Activated B cell treated with CpG ODN at 0.5 μM for 24 hours (primary cell): ENCODE data around the gene ANXA4. TPM values are rescaled to one million over a fixed set of nuclear protein-coding genes. Genes with fewer than 3 reads are reported as not detected.
"Not testable (repeated sequence)": the region's sequence is repeated elsewhere in the genome, so short reads cannot be mapped to it uniquely, and the experiment has no call there.

Source experiments
- ATAC-seq: fragments of 200-7000 bp; cut with Tn5 transposase; one replicate; pipeline ENCODE4 v1.10.0; 2021; ENCODE audit warnings: low read depth, mild to moderate bottlenecking, moderate library complexity
- CTCF ChIA-PET: fragments of 350-600 bp; sonication (Branson Sonifier 250); formaldehyde crosslinking; loops from one replicate; lab custom pipeline; 2021; ENCODE audit warnings: antibody characterized with exemption; lab: Charles Lee
- POLR2A ChIA-PET: fragments of 350-600 bp; sonication (Branson Sonifier 250); formaldehyde crosslinking; loops from one replicate; lab custom pipeline; 2021; ENCODE audit warnings: antibody characterized with exemption; lab: Charles Lee
- DNase-seq: peaks from one replicate; pipeline ENCODE4 v3.0.0; 2022
- H3K27ac Mint-ChIP-seq: one replicate; pipeline ENCODE4 v1.8.0; 2020; ENCODE audit warnings: mixed read lengths
- H3K27me3 Mint-ChIP-seq: one replicate; pipeline ENCODE4 v1.8.0; 2021; ENCODE audit warnings: mixed read lengths
- H3K36me3 Mint-ChIP-seq: one replicate; pipeline ENCODE4 v1.8.0; 2021; ENCODE audit warnings: low read depth, mixed read lengths
- H3K4me1 Mint-ChIP-seq: one replicate; pipeline ENCODE4 v1.8.0; 2021; ENCODE audit warnings: mixed read lengths
- H3K4me3 Mint-ChIP-seq: one replicate; pipeline ENCODE4 v1.8.0; 2020; ENCODE audit warnings: mild to moderate bottlenecking, mixed read lengths
- H3K9me3 Mint-ChIP-seq: one replicate; pipeline ENCODE4 v1.8.0; 2020; ENCODE audit warnings: mixed read lengths
- intact Hi-C: fragments of 100-400 bp; cut with micrococcal nuclease; formaldehyde crosslinking; loops from one replicate; pipeline ENCODE4 v1.15.1; 2024
- total RNA-seq: library from RNA; stranded (reverse); gene quantifications from 2 replicates; pipeline ENCODE4 v1.2.3, GENCODE V29; 2022
- TF ChIP-seq, protein P1 (sequence below): fragments of 200-600 bp; IDR thresholded peaks from one replicate; pipeline ENCODE4 v1.8.0; 2022; ENCODE audit warnings: antibody characterized with exemption, mild to moderate bottlenecking

The ANXA4 gene
- total RNA-seq, 1 donor from 2014 or later = 32.0 TPM

DNA sequence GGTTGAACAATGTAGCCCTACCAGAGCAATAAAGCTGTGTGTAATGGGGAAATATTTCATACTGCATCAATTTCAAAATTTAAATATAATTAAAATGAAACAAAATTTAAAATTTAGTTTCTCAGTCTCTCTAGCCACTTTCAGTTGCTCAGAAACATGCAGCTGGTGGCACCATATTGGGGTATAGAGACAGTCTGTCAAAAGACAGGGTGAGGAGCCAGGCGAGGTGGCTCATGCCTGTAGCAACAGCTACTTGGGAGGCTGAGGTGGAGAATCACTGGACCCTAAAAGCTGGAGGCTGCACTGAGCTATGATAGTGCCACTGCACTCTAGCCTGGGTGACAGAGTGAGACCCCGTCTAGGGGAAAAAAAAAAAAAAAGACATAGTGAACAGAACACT lies 20.1 kb downstream of the ANXA4 start:
- POLR2A ChIA-PET = interaction anchor here (0.5 to 1.4 kb wide), 3 partner anchors 14 to 53 kb away, joined by 3 to 8 read pairs (median 8); no protein-coding TSS in a partner anchor
- TF ChIP-seq, protein P1, sequence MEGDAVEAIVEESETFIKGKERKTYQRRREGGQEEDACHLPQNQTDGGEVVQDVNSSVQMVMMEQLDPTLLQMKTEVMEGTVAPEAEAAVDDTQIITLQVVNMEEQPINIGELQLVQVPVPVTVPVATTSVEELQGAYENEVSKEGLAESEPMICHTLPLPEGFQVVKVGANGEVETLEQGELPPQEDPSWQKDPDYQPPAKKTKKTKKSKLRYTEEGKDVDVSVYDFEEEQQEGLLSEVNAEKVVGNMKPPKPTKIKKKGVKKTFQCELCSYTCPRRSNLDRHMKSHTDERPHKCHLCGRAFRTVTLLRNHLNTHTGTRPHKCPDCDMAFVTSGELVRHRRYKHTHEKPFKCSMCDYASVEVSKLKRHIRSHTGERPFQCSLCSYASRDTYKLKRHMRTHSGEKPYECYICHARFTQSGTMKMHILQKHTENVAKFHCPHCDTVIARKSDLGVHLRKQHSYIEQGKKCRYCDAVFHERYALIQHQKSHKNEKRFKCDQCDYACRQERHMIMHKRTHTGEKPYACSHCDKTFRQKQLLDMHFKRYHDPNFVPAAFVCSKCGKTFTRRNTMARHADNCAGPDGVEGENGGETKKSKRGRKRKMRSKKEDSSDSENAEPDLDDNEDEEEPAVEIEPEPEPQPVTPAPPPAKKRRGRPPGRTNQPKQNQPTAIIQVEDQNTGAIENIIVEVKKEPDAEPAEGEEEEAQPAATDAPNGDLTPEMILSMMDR = no peak
- H3K4me3 Mint-ChIP-seq = no peak overlapping the region
- H3K4me1 Mint-ChIP-seq = peaks cover 41% of the 10 kb centered on the region
- CTCF ChIA-PET = interaction anchor here (0.7 to 1.2 kb wide), 3 partner anchors 30 to 53 kb away, joined by 3 to 5 read pairs (median 4); no protein-coding TSS in a partner anchor
- no peaks in the 10 kb centered on the region for H3K9me3 Mint-ChIP-seq
- DNase-seq (no peak), ATAC-seq (no peak)
- H3K27me3 Mint-ChIP-seq = no peaks in the 10 kb centered on the region
- intact Hi-C loops = no loop called here
- H3K27ac Mint-ChIP-seq = no peak overlapping the region
- peaks cover 7% of the 10 kb centered on the region for H3K36me3 Mint-ChIP-seq

DNA sequence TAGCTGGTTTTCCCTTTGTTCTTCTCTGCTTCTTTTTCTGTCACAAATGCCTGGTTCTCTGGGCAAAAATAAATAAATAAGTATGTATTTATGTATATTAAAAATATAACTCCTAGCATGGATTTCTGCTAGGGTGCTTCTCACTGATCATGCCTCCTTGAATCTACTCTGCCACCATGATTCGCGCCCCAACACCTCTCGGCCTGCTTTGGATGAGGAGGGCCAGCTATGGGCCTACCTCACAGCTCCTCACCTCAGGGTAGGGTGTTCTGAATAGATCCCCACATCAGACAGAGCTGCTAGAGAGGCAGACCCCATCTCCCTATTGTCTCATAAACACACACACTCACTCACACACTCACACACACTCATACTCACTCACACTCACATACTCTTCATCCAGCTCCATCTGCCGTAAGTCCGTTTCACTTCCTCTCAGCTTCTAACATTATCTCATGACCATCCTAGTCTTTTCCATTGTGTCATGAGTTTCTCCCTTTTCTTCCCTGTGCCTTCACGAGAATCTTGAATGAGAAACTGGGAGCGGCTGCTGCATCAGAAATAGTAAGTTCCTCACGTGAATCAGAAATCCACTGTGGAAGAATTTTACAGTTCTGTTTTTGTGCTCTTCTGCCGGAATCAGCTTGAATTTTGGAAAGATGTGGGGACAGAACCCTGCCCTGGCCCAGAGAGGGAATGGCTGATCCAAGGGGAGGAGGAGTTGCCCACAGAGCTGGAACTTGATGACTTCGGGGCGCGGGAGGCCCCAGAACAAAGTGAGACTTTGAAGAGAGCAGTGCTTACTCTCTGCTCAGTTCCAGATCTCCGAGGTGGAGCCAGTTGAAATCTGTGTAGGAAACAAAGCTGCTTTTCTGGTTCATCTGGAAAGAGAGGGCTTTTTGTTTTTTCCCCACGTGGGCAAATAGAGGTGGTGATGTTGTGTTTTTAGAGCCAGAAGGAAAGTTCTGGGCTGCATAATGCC lies 20.9 kb downstream of the ANXA4 start:
- TF ChIP-seq, protein P1 = no peak
- CTCF ChIA-PET = interaction anchor here (1.2 kb wide), 2 partner anchors 38 to 53 kb away, joined by 3 to 5 read pairs; no protein-coding TSS in a partner anchor
- H3K36me3 Mint-ChIP-seq = peaks cover 7% of the 10 kb centered on the region
- DNase-seq (no peak), ATAC-seq (peak; percentile 52)
- no peak overlapping the region for H3K27ac Mint-ChIP-seq
- H3K27me3 Mint-ChIP-seq = no peaks in the 10 kb centered on the region
- no peak overlapping the region for H3K4me3 Mint-ChIP-seq
- H3K9me3 Mint-ChIP-seq = no peaks in the 10 kb centered on the region
- POLR2A ChIA-PET = interaction anchor here (0.7 to 1.4 kb wide), 3 partner anchors 13 to 29 kb away, joined by 3 to 8 read pairs (median 3); no protein-coding TSS in a partner anchor
- H3K4me1 Mint-ChIP-seq = peaks cover 44% of the 10 kb centered on the region
- intact Hi-C loops = no loop called here

DNA sequence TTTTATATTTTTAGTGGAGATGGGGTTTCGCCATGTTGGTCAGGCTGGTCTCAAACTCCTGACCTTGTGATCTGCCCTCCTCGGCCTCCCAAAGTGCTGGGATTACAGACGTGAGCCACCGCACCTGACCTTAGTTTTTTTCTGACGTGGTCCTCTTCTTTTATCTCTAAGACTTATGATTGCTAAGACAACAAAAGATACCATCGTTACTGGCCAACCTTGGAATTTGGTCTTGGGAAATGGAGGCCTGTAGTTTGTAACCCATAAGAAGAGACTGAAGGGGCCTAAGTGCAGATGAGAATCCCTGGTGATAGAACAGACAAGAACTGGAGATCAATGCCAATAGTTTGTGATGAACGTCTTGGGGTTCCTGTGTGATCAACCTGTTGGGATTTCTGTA lies 21.9 kb downstream of the ANXA4 start:
- H3K36me3 Mint-ChIP-seq, H3K27ac Mint-ChIP-seq, H3K4me3 Mint-ChIP-seq, CTCF ChIA-PET, ATAC-seq, H3K27me3 Mint-ChIP-seq, POLR2A ChIA-PET, H3K9me3 Mint-ChIP-seq, DNase-seq: not testable (repeated sequence)
- intact Hi-C loops = loop anchor here (1.0 kb wide), 1 partner anchor 11 kb away; no protein-coding TSS in a partner anchor
- H3K4me1 Mint-ChIP-seq = peaks cover 48% of the 10 kb centered on the region

DNA sequence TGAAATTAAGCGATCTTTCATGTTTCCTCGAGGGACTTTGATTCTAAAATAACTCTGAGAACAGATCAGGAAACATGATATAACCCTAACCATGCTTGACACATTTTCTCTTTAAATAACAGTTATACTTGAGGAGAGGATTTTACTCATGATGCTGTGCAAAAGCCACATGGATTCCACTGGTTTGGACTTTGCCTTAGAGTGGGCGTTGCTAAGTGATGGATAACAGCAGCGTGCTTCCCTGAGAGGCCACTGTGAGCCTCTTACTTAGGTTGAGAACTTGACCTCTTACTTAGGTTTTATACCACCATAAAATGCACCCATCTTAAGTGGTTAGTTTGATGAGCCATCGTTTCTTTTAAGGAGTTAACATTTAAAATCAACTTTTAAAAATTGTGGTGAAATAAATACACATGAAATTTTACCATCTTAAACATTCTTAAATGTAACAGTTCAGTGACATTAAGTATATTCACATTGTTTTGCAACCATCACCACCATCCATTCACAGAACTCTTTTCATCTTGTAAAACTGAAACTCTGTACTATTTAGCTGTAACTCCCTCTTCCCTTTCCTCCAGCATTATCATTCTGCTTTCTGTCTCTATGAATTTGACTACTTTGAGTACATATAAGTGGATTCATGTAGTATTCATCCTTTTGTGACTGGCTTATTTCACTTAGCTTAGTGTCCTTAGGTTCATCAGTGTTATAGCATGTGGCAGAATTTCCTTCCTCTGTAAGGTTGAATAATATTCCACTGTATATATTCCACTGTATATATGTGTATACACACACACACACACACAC lies 22.6 kb downstream of the ANXA4 start:
- POLR2A ChIA-PET = no interaction called here
- ATAC-seq (no peak), DNase-seq (no peak)
- intact Hi-C loops = loop anchor here (1.0 to 5.0 kb wide), 2 partner anchors 11 to 38 kb away; no protein-coding TSS in a partner anchor
- no peaks in the 10 kb centered on the region for H3K9me3 Mint-ChIP-seq
- no peak overlapping the region for H3K27ac Mint-ChIP-seq
- peaks cover 3% of the 10 kb centered on the region for H3K36me3 Mint-ChIP-seq
- no peak overlapping the region for H3K4me3 Mint-ChIP-seq
- CTCF ChIA-PET = interaction anchor here (0.9 kb wide), 1 partner anchor 9 kb away, joined by 4 read pairs; no protein-coding TSS in a partner anchor
- H3K4me1 Mint-ChIP-seq = peaks cover 52% of the 10 kb centered on the region
- H3K27me3 Mint-ChIP-seq = no peaks in the 10 kb centered on the region
- TF ChIP-seq, protein P1 = no peak

DNA sequence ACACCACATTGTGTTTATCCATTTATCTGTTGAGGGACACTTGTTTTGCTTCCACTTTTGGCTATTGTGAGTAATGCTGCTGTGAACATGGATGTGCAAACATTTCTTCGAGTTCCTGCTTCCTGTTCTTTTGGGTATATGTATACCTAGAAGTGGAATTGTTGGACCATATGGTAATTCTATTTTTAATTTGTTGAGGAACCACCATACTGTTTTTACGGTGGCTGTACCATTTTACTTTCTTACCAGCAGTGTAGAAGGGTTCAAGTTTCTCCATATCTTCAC lies 23.1 kb downstream of the ANXA4 start:
- no peak overlapping the region for H3K4me3 Mint-ChIP-seq
- H3K4me1 Mint-ChIP-seq = peaks cover 57% of the 10 kb centered on the region
- intact Hi-C loops = loop anchor here (5.0 kb wide), 1 partner anchor 37 kb away; no protein-coding TSS in a partner anchor
- no peak overlapping the region for H3K27ac Mint-ChIP-seq
- no peaks in the 10 kb centered on the region for H3K27me3 Mint-ChIP-seq
- H3K36me3 Mint-ChIP-seq = peaks cover 3% of the 10 kb centered on the region
- POLR2A ChIA-PET = no interaction called here
- CTCF ChIA-PET = interaction anchor here (0.9 kb wide), 1 partner anchor 8 kb away, joined by 4 read pairs; no protein-coding TSS in a partner anchor
- ATAC-seq (no peak), DNase-seq (no peak)
- no peaks in the 10 kb centered on the region for H3K9me3 Mint-ChIP-seq
- TF ChIP-seq, protein P1 = no peak
